SK-N-SH treated with all-trans-retinoic acid at 6 μM for 48 hours (cell line): ENCODE measurements around the gene MPPED1.

Experiments
- ARNTL ChIP-seq: fragments of 450-650 bp; formaldehyde crosslinking; IDR thresholded peaks from 2 replicates; pipeline ENCODE4 v1.5.0; 2020; ENCODE audit warnings: low read depth, mild to moderate bottlenecking, moderate library complexity, borderline replicate concordance
- CREB5 ChIP-seq: fragments of 250-450 bp; sonication (Bioruptor Pico); IDR thresholded peaks from 2 replicates; pipeline ENCODE4 v1.5.1; 2020; ENCODE audit warnings: low read depth, mild to moderate bottlenecking, moderate library complexity
- ISL1 ChIP-seq: fragments of 250-450 bp; sonication (Bioruptor Pico); IDR thresholded peaks from 2 replicates; pipeline ENCODE4 v2.1.2; 2022; ENCODE audit warnings: mild to moderate bottlenecking, moderate library complexity
- OSR1 ChIP-seq: fragments of 250-450 bp; sonication (Bioruptor Pico); IDR thresholded peaks from 2 replicates; pipeline ENCODE4 v1.8.0; 2022; ENCODE audit warnings: moderate library complexity, mild to moderate bottlenecking, inconsistent platforms
- POU6F1 ChIP-seq: fragments of 250-450 bp; sonication (Bioruptor Pico); IDR thresholded peaks from 2 replicates; pipeline ENCODE4 v1.8.0; 2021; ENCODE audit warnings: low read depth, mild to moderate bottlenecking, moderate library complexity, borderline replicate concordance
- PPARA ChIP-seq: fragments of 250-450 bp; sonication (Bioruptor Pico); IDR thresholded peaks from 2 replicates; pipeline ENCODE4 v1.5.0; 2020; ENCODE audit warnings: mild to moderate bottlenecking, borderline replicate concordance
- RARB ChIP-seq: fragments of 250-450 bp; sonication (Bioruptor Pico); IDR thresholded peaks from 2 replicates; pipeline ENCODE4 v1.8.0; 2021; ENCODE audit warnings: mild to moderate bottlenecking, moderate library complexity
- TSHZ2 ChIP-seq: fragments of 250-450 bp; sonication (Bioruptor Pico); IDR thresholded peaks from 2 replicates; pipeline ENCODE4 v1.5.0; 2020; ENCODE audit warnings: mild to moderate bottlenecking, moderate library complexity
- ZFP3 ChIP-seq: fragments of 250-450 bp; sonication (Bioruptor Pico); IDR thresholded peaks from 2 replicates; pipeline ENCODE4 v1.5.0; 2020; ENCODE audit warnings: mild to moderate bottlenecking, moderate library complexity
- ZNF8 ChIP-seq: fragments of 450-650 bp; formaldehyde crosslinking; IDR thresholded peaks from 2 replicates; pipeline ENCODE4 v1.5.0; 2020; ENCODE audit warnings: mild to moderate bottlenecking, moderate library complexity

GRCh38 chr22:43529934-43530333, 118.1 kb downstream of the MPPED1 start:
- TF ChIP-seq CREB5 (CRISPR knock-in tag): no peak
- TF ChIP-seq TSHZ2 (CRISPR knock-in tag): no peak
- TF ChIP-seq POU6F1: no peak
- no peak for TF ChIP-seq ZFP3 (CRISPR knock-in tag)
- TF ChIP-seq OSR1 (CRISPR knock-in tag): no peak
- no peak for TF ChIP-seq PPARA (CRISPR knock-in tag)
- TF ChIP-seq ISL1: no peak
- no peak for TF ChIP-seq ZNF8 (CRISPR knock-in tag)
- TF ChIP-seq ARNTL (CRISPR knock-in tag): no peak
- TF ChIP-seq RARB (CRISPR knock-in tag): no peak
